HG02981 (cell line): Measurements from ENCODE around the gene TMEM237.

Experiments used
- ATAC-seq: cut with Tn5 transposase; IDR thresholded peaks from one replicate; pipeline ENCODE4 v1.9.1; 2021; ENCODE audit warnings: mild to moderate bottlenecking, moderate library complexity; ENCODE audit not compliant: unreplicated experiment

TMEM237 gene

GRCh38 chr2:201642579-201643215, 606 bp downstream of the TMEM237 start:
- ATAC-seq = peak; percentile 76

- peak; percentile 47 for ATAC-seq
These were observed 1.2 kb downstream of the TMEM237 start for GRCh38 chr2:201642086-201642578.

- ATAC-seq = no peak
These were observed 4.1 kb downstream of the TMEM237 start for GRCh38 chr2:201639205-201639604.

GRCh38 chr2:201638326-201638725, 5.0 kb downstream of the TMEM237 start:
- no peak for ATAC-seq

- ATAC-seq = no peak
These were observed 9.5 kb downstream of the TMEM237 start for GRCh38 chr2:201633661-201634249.

GRCh38 chr2:201631041-201631440, 12.3 kb downstream of the TMEM237 start:
- no peak for ATAC-seq

GRCh38 chr2:201630577-201630976, 12.7 kb downstream of the TMEM237 start:
- no peak for ATAC-seq

- ATAC-seq = no peak
These were observed 14.8 kb downstream of the TMEM237 start for GRCh38 chr2:201628545-201628944.

GRCh38 chr2:201622306-201622970, 20.9 kb downstream of the TMEM237 start:
- ATAC-seq = no peak

GRCh38 chr2:201621293-201621999, 21.9 kb downstream of the TMEM237 start:
- no peak for ATAC-seq

- no peak for ATAC-seq
These were observed 24.3 kb downstream of the TMEM237 start for GRCh38 chr2:201618744-201619662.

- ATAC-seq = no peak
These were observed 35.3 kb downstream of the TMEM237 start for GRCh38 chr2:201608021-201608420.

GRCh38 chr2:201607568-201607967, 35.7 kb downstream of the TMEM237 start:
- no peak for ATAC-seq

- ATAC-seq = no peak
These were observed 42.4 kb downstream of the TMEM237 start for GRCh38 chr2:201600906-201601305.

GRCh38 chr2:201597397-201597796, 45.9 kb downstream of the TMEM237 start:
- no peak for ATAC-seq

GRCh38 chr2:201580486-201580885, 62.8 kb downstream of the TMEM237 start:
- no peak for ATAC-seq

- no peak for ATAC-seq
These were observed 63.8 kb downstream of the TMEM237 start for GRCh38 chr2:201579536-201579935.

GRCh38 chr2:201575971-201576370, 67.3 kb downstream of the TMEM237 start:
- ATAC-seq = no peak

GRCh38 chr2:201574766-201575165, 68.5 kb downstream of the TMEM237 start:
- no peak for ATAC-seq

- peak; percentile 54 for ATAC-seq
These were observed 70.3 kb downstream of the TMEM237 start for GRCh38 chr2:201572846-201573508.
